ENCODE results near the gene UBE2G1. TPM values are rescaled to one million over a fixed set of nuclear protein-coding genes. Genes with fewer than 3 reads are reported as not detected.

The UBE2G1 gene
- total and polyA plus RNA-seq, 5 experiments from 2014 or later: 42.7 to 64.5 (median 56.5) TPM

DNA sequence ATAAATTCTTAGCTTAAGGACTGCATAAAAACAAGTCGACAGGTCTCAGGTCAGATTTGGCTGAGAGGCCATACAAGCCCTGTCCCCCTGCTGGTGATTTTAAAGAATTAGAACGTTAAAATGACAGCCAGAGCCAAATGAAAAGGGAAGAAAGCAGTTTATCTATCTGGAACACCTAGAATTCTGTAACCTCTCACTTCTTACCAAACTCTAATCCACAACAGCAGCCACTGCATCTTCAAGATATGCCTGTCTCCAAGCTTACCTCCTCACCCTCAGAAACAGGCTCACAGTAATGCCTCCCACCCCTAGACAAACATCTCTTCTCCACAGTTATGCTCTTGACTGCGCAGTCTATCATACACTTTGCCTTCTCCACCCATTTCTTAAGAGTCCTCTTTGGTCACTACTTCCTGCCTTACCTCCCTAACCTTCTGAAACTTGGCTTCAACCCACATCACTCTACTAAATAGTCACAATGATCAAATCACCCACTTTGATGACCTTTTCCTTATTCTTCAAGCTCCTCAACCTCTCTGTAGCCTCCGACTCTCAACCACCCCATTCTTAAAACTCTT, 116.9 kb downstream of the UBE2G1 start:
- Mint-ChIP-seq H3K9me3 (no peaks in the 10 kb centered on the region), H3K4me3 (peak overlapping the region in 2 of 10 donors; percentile 21 to 33), H3K27me3 (no peaks in the 10 kb centered on the region), H3K4me1 (peaks cover 36 to 62% (median 53%) of the 10 kb centered on the region in 4 donors), H3K36me3 (peaks cover 0 to 40% (median 7%) of the 10 kb centered on the region in 3 donors), H3K27ac (peak overlapping the region in 7 of 10 donors; percentile 0 to 71 (median 21))
- POLR2A ChIA-PET: no interaction called here
- ATAC-seq (no peak), DNase-seq (peak in 3 of 10 donors; percentile 8 to 21 (median 11))

GRCh38 chr17:4248504-4249277, 117.8 kb downstream of the UBE2G1 start:
- Mint-ChIP-seq H3K27me3 (no peaks in the 10 kb centered on the region), H3K4me3 (no peak overlapping the region), H3K27ac (peak overlapping the region in 2 of 10 donors; percentile 22 to 55), H3K4me1 (peaks cover 37 to 61% (median 52%) of the 10 kb centered on the region in 4 donors), H3K9me3 (no peaks in the 10 kb centered on the region), H3K36me3 (peaks cover 0 to 37% (median 7%) of the 10 kb centered on the region in 3 donors)
- DNase-seq: no peak
- POLR2A ChIA-PET: no interaction called here
- ATAC-seq: no peak

DNA sequence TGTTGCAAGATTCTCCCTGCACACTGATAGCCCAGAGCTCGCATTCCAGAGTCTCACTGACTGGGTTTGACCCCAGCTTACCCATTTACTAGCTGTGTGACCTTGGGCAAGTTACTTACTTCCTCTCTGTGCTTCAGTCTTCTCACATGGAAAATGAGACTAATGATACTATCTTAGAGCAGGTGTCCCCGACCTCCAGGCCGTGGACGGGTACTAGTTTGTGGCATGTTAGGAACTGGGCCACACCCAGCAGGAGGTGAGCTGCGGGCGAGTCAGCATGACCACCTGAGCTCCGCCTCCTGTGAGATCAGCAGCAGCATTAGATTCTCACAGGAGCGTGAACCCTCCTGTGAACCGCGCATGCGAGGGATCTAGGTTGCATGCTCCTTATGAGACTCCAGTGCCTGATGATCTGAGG, 118.5 kb downstream of the UBE2G1 start:
- Mint-ChIP-seq H3K9me3 (no peaks in the 10 kb centered on the region), H3K36me3 (peaks cover 0 to 34% (median 3%) of the 10 kb centered on the region in 3 donors), H3K27ac (peak overlapping the region in 1 of 10 donors; percentile 50), H3K27me3 (no peaks in the 10 kb centered on the region), H3K4me3 (no peak overlapping the region), H3K4me1 (peaks cover 33 to 56% (median 46%) of the 10 kb centered on the region in 4 donors)
- DNase-seq (no peak), ATAC-seq (no peak)
- POLR2A ChIA-PET: no interaction called here

- H3K4me1 Mint-ChIP-seq: peaks cover 33 to 52% (median 43%) of the 10 kb centered on the region in 4 donors
- ATAC-seq (no peak), DNase-seq (no peak)
- H3K9me3 Mint-ChIP-seq: no peaks in the 10 kb centered on the region
- peaks cover 0 to 38% (median 3%) of the 10 kb centered on the region in 3 donors for H3K36me3 Mint-ChIP-seq
- H3K27ac Mint-ChIP-seq: no peak overlapping the region
- POLR2A ChIA-PET: no interaction called here
- H3K4me3 Mint-ChIP-seq: no peak overlapping the region
- H3K27me3 Mint-ChIP-seq: no peaks in the 10 kb centered on the region
Observed at GRCh38 chr17:4247361-4247970, 119.0 kb downstream of the UBE2G1 start.

GRCh38 chr17:4246674-4247073, 119.8 kb downstream of the UBE2G1 start:
- Mint-ChIP-seq H3K4me3 (peak overlapping the region in 1 of 10 donors; percentile 11), H3K27me3 (no peaks in the 10 kb centered on the region), H3K36me3 (peaks cover 0 to 46% (median 4%) of the 10 kb centered on the region in 3 donors), H3K27ac (peak overlapping the region in 2 of 10 donors; percentile 41 to 55), H3K9me3 (no peaks in the 10 kb centered on the region), H3K4me1 (peaks cover 30 to 50% (median 37%) of the 10 kb centered on the region in 4 donors)
- no peak for DNase-seq
- no peak for ATAC-seq
- POLR2A ChIA-PET: interaction anchor here (0.5 kb wide), 1 partner anchor 115 kb away, joined by 5 read pairs; no protein-coding TSS in a partner anchor

GRCh38 chr17:4241535-4241934, 124.9 kb downstream of the UBE2G1 start:
- Mint-ChIP-seq H3K36me3 (peaks cover 0 to 66% (median 16%) of the 10 kb centered on the region in 3 donors), H3K4me1 (peaks cover 0 to 19% (median 15%) of the 10 kb centered on the region in 4 donors), H3K9me3 (no peaks in the 10 kb centered on the region), H3K27ac (no peak overlapping the region), H3K27me3 (no peaks in the 10 kb centered on the region), H3K4me3 (no peak overlapping the region)
- ATAC-seq (no peak), DNase-seq (no peak)
- POLR2A ChIA-PET: no interaction called here

DNA sequence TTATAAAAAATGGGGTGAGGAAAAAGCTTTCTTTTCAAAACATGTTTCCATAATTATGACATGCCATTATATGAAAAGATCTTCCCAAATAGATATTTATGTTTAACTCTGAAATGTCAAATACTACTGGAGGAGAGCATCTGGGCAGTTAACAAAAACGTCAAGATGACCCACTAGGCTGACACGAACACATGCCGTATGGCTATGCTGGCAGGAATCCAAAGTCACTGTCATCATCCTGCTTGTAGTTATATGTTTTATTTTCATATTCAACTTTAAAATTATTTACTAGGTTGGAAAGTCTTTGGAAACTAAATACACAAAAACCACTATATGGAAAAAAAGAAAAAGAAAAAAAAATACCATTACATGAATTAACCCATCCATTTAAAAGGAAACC, 130.0 kb downstream of the UBE2G1 start:
- no peaks in the 10 kb centered on the region for H3K9me3 Mint-ChIP-seq
- POLR2A ChIA-PET: no interaction called here

DNA sequence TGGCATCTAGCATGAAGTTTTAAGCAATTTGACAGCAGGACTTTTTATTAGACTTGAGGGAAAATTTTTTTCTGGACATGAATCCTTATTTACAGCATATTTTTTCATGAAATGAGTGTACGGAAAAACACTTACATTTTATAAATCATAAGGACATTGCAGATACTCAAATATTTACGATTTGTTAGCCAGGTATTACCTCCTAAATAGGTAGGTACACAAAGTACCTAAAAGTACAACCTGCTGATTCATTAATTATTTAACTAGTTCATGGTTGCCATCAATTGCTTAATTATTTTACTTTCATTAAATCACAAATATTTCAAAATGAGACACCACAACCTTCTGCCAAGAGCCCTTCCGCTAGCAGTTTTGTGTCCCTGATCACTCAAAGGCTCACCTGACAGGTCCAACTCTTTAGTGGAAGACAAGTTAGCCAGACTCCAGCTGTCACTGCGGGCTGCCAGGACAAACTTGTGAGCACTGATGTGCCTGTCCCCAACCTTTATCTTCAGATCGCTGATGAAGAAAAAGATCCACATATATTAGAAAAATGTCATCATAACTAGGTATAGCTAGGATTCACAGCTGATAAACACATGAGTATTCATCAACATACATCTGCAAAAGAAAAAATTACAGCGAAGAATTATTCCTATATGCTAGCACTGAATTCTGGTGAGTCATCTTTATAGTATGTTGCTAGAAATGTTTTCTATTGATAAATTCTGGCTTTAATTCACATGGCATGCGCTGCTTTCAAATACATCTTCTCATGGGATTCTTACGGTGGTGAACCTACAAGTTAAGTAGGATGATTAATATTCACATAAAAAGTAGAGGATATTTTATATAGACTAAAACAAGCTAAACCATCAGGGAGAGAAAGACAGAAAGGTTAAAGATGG, 130.8 kb downstream of the UBE2G1 start:
- no peaks in the 10 kb centered on the region for H3K9me3 Mint-ChIP-seq
- H3K36me3 Mint-ChIP-seq: peaks cover 0 to 86% (median 24%) of the 10 kb centered on the region in 3 donors
- H3K4me1 Mint-ChIP-seq: peaks cover 4 to 26% (median 18%) of the 10 kb centered on the region in 4 donors
- no peaks in the 10 kb centered on the region for H3K27me3 Mint-ChIP-seq
- H3K4me3 Mint-ChIP-seq: no peak overlapping the region
- H3K27ac Mint-ChIP-seq: peak overlapping the region in 1 of 10 donors; percentile 16
- DNase-seq: no peak
- POLR2A ChIA-PET: no interaction called here
- ATAC-seq: no peak

More for the DNA sequence above, 130.0 kb downstream of the UBE2G1 start:
- H3K36me3 Mint-ChIP-seq: peaks cover 0 to 87% (median 28%) of the 10 kb centered on the region in 3 donors
- H3K4me1 Mint-ChIP-seq: peaks cover 8 to 25% (median 18%) of the 10 kb centered on the region in 4 donors
- ATAC-seq (no peak), DNase-seq (no peak)
- no peaks in the 10 kb centered on the region for H3K27me3 Mint-ChIP-seq
- H3K27ac Mint-ChIP-seq: no peak overlapping the region
- no peak overlapping the region for H3K4me3 Mint-ChIP-seq

GRCh38 chr17:4234401-4234800, 132.1 kb downstream of the UBE2G1 start:
- Mint-ChIP-seq H3K4me1 (peaks cover 4 to 27% (median 18%) of the 10 kb centered on the region in 4 donors), H3K4me3 (no peak overlapping the region), H3K36me3 (peaks cover 0 to 84% (median 17%) of the 10 kb centered on the region in 3 donors), H3K27me3 (no peaks in the 10 kb centered on the region), H3K9me3 (no peaks in the 10 kb centered on the region), H3K27ac (no peak overlapping the region)
- POLR2A ChIA-PET: no interaction called here
- no peak for DNase-seq
- ATAC-seq: no peak

- H3K4me3 Mint-ChIP-seq: peak overlapping the region in 1 of 10 donors; percentile 23
- H3K36me3 Mint-ChIP-seq: peaks cover 0 to 82% (median 17%) of the 10 kb centered on the region in 3 donors
- no peaks in the 10 kb centered on the region for H3K27me3 Mint-ChIP-seq
- POLR2A ChIA-PET: interaction anchor here (0.6 kb wide), 1 partner anchor 196 kb away, joined by 6 read pairs; no protein-coding TSS in a partner anchor
- H3K4me1 Mint-ChIP-seq: peaks cover 4 to 27% (median 18%) of the 10 kb centered on the region in 4 donors
- DNase-seq (no peak), ATAC-seq (no peak)
- H3K27ac Mint-ChIP-seq: peak overlapping the region in 7 of 10 donors; percentile 37 to 68 (median 43)
- no peaks in the 10 kb centered on the region for H3K9me3 Mint-ChIP-seq
Observed at GRCh38 chr17:4233668-4234258, 132.7 kb downstream of the UBE2G1 start.

- Mint-ChIP-seq H3K9me3 (no peaks in the 10 kb centered on the region), H3K27me3 (no peaks in the 10 kb centered on the region), H3K4me1 (peaks cover 4 to 31% (median 18%) of the 10 kb centered on the region in 4 donors), H3K4me3 (peak overlapping the region in 3 of 10 donors; percentile 27 to 31 (median 31)), H3K27ac (peak overlapping the region; percentile 48 to 87 (median 76)), H3K36me3 (peaks cover 0 to 76% (median 17%) of the 10 kb centered on the region in 3 donors)
- ATAC-seq (peak; percentile 38 to 44), DNase-seq (peak in 2 of 10 donors; percentile 8 to 13)
- POLR2A ChIA-PET: no interaction called here
Observed at GRCh38 chr17:4232168-4232813, 134.2 kb downstream of the UBE2G1 start.

All from naive thymus-derived CD8-positive, alpha-beta T cell (primary cell).